A549 (cell line): ENCODE data around the gene ANHX. TPM values are rescaled to one million over a fixed set of nuclear protein-coding genes. Genes with fewer than 3 reads are reported as not detected.

Source experiments
- ATAC-seq, 2 experiments: fragments of 200-7000 bp in 1 of 2; fragments of >200 bp in 1 of 2; cut with Nextera tagmentation in 1 of 2; cut with Tn5 transposase in 1 of 2; 3 replicates each; pipeline versions ENCODE4 v1.8.0 to v1.9.1; 2018 to 2020; ENCODE audit warnings: mild to moderate bottlenecking in 1 of 2, moderate library complexity in 1 of 2
- CTCF ChIA-PET: fragments of 300-600 bp; sonication (Branson Sonifier 250); formaldehyde crosslinking; extraction: SDS; loops from one replicate; lab custom pipeline; 2021; ENCODE audit warnings: antibody characterized with exemption, inconsistent platforms; lab: Yijun Ruan, JAX
- POLR2A ChIA-PET: fragments of 350-600 bp; formaldehyde crosslinking; extraction: SDS; loops from one replicate; lab custom pipeline; 2021; ENCODE audit warnings: antibody characterized with exemption, inconsistent platforms; lab: Yijun Ruan, JAX
- DNase-seq, 2 experiments: peaks; one replicate each; pipeline versions ENCODE4 v3.0.0 to v3.0.0-alpha.2; 2011 to 2016; ENCODE audit warnings: low read depth in 1 of 2, low spot score in 1 of 2
- FAIRE-seq: peaks from 2 replicates; lab custom pipeline; 2011; peaks lifted over from hg19 to GRCh38; lab: Jason Lieb, UNC
- H3K27ac ChIP-seq, 2 experiments: fragments of >200 bp; sonication (Bioruptor Twin); formaldehyde crosslinking; 3 replicates each; pipeline ENCODE4 v1.5.1; 2016 to 2017
- H3K4me1 ChIP-seq: fragments of >200 bp; sonication (Bioruptor Twin); formaldehyde crosslinking; 3 replicates; pipeline ENCODE4 v1.6.1; 2016
- H3K4me2 ChIP-seq: fragments of >200 bp; sonication (Bioruptor Twin); formaldehyde crosslinking; 3 replicates; pipeline ENCODE4 v1.6.1; 2016
- H3K4me3 ChIP-seq: fragments of >200 bp; sonication (Bioruptor Twin); formaldehyde crosslinking; 3 replicates; pipeline ENCODE4 v1.5.1; 2016
- H3K9me3 ChIP-seq: fragments of >200 bp; sonication (Bioruptor Twin); formaldehyde crosslinking; 3 replicates; pipeline ENCODE4 v1.6.1; 2016
- CBX8 ChIP-seq: fragments of 200-600 bp; sonication (generic); IDR thresholded peaks from 2 replicates; pipeline ENCODE4 v1.6.1; 2016
- CEBPB ChIP-seq, 2 experiments: fragments of >200 bp in 1 of 2; sonication (Bioruptor Twin) in 1 of 2; formaldehyde crosslinking in 1 of 2; IDR thresholded peaks; 2 replicates each; pipeline ENCODE4 v1.6.1; 2012 to 2016
- CTCF ChIP-seq: fragments of >200 bp; sonication (Bioruptor Twin); formaldehyde crosslinking; IDR thresholded peaks from 3 replicates; pipeline ENCODE4 v1.5.1; 2016
- ESRRA ChIP-seq: fragments of 150-350 bp; IDR thresholded peaks from 2 replicates; pipeline ENCODE4 v1.6.1; 2014; ENCODE audit warnings: mild to moderate bottlenecking, low read length, borderline replicate concordance
- FOSB ChIP-seq: fragments of 250-450 bp; sonication (Bioruptor Pico); IDR thresholded peaks from 2 replicates; pipeline ENCODE4 v1.5.0; 2020; ENCODE audit warnings: mild to moderate bottlenecking, moderate library complexity
- FOSL2 ChIP-seq, 2 experiments: fragments of 450-650 bp in 1 of 2; fragments of >200 bp in 1 of 2; sonication (Bioruptor Twin) in 1 of 2; formaldehyde crosslinking; IDR thresholded peaks; 2 replicates each; pipeline versions ENCODE4 v1.5.0 to v1.6.1; 2016 to 2020; ENCODE audit warnings: mild to moderate bottlenecking in 1 of 2, moderate library complexity in 1 of 2
- GATA3 ChIP-seq: IDR thresholded peaks from 2 replicates; pipeline ENCODE4 v1.6.1; 2012; ENCODE audit warnings: borderline replicate concordance
- HDAC2 ChIP-seq: fragments of 200-600 bp; sonication (generic); IDR thresholded peaks from 2 replicates; pipeline ENCODE4 v1.6.1; 2016
- HOXB5 ChIP-seq: fragments of 250-450 bp; sonication (Bioruptor Pico); IDR thresholded peaks from 2 replicates; pipeline ENCODE4 v1.5.0; 2020; ENCODE audit warnings: mild to moderate bottlenecking, moderate library complexity
- JUN ChIP-seq, 2 experiments: fragments of >200 bp; sonication (Bioruptor Twin); formaldehyde crosslinking; IDR thresholded peaks; 2 replicates in 1 of 2; 3 replicates in 1 of 2; pipeline ENCODE4 v1.6.1; 2016 to 2017
- JUNB ChIP-seq: fragments of >200 bp; sonication (Bioruptor Twin); formaldehyde crosslinking; IDR thresholded peaks from 2 replicates; pipeline ENCODE4 v1.6.1; 2016
- KDM5A ChIP-seq: fragments of 200-600 bp; sonication (generic); IDR thresholded peaks from 2 replicates; pipeline ENCODE4 v1.6.1; 2016; ENCODE audit warnings: antibody characterized with exemption, mild to moderate bottlenecking
- NFE2L2 ChIP-seq: fragments of 150-350 bp; conservative IDR thresholded peaks from 2 replicates; pipeline ENCODE4 v1.6.1; 2014; ENCODE audit warnings: low read length
- PHF8 ChIP-seq: fragments of 200-600 bp; sonication (generic); IDR thresholded peaks from 2 replicates; pipeline ENCODE4 v1.6.1; 2016; ENCODE audit warnings: low read depth, mild to moderate bottlenecking, antibody characterized with exemption, moderate library complexity, borderline replicate concordance
- RARB ChIP-seq: fragments of 250-450 bp; sonication (Bioruptor Pico); IDR thresholded peaks from 2 replicates; pipeline ENCODE4 v1.8.0; 2021; ENCODE audit warnings: mild to moderate bottlenecking, moderate library complexity
- REST ChIP-seq: fragments of 200-600 bp; sonication (generic); IDR thresholded peaks from 2 replicates; pipeline ENCODE4 v1.6.1; 2016; ENCODE audit warnings: antibody characterized with exemption, mild to moderate bottlenecking, moderate library complexity
- SREBF2 ChIP-seq: fragments of 450-650 bp; IDR thresholded peaks from 2 replicates; pipeline ENCODE4 v1.6.1; 2014; ENCODE audit warnings: mild to moderate bottlenecking, moderate library complexity
- ZC3H11A ChIP-seq: fragments of 450-650 bp; IDR thresholded peaks from 2 replicates; pipeline ENCODE4 v1.6.1; 2014; ENCODE audit warnings: antibody characterized with exemption, mild to moderate bottlenecking
- WGBS: methylation state at CpG from one replicate; pipeline ENCODE4 v1.1.6; 2017; ENCODE audit errors: missing lambda C conversion rate; 5-methylcytosine and 5-hydroxymethylcytosine counted together
- polyA plus RNA-seq, 4 experiments: library from polyadenylated mRNA; depleted of rRNA in 3 of 4; stranded (reverse); fragments of >200 nt; fragmentation: RNase III in 1 of 4; extraction: RNeasy Plus Mini Kit Qiagen cat#74134 plus additional on column Dnase treatment in 1 of 4; gene quantifications; 2 replicates in 3 of 4; 3 replicates in 1 of 4; pipeline ENCODE4 v1.2.3, GENCODE V29; 2011 to 2017
- small RNA-seq, 6 experiments: library from RNA; depleted of rRNA; stranded (forward); fragments of <200 nt; gene quantifications; one replicate each; pipeline ENCODE3, GENCODE V24; 2012

ANHX gene
- polyA plus RNA-seq, 2 of the 4 experiments (the other 2 are of a cell fraction), result not detected

- WGBS, result 3% methylated on average over 1 of the region's 1 CpG
- ATAC-seq (no peak), DNase-seq (no peak), FAIRE-seq (no peak)
- Histone ChIP-seq H3K27ac (no peak overlapping the region), H3K9me3 (peaks cover 76% of the 10 kb centered on the region), H3K4me3 (no peak overlapping the region), H3K4me1 (no peaks in the 10 kb centered on the region), H3K4me2 (no peak overlapping the region)
- TF ChIP-seq CTCF, result no peak
- TF ChIP-seq HDAC2, result no peak
- no peak for TF ChIP-seq JUN (IDR thresholded peaks at IDR 0.05)
- TF ChIP-seq CBX8, result no peak
- no peak for TF ChIP-seq NFE2L2
- no peak for TF ChIP-seq JUNB
- no peak for TF ChIP-seq ZC3H11A
- TF ChIP-seq RARB (CRISPR knock-in tag), result no peak
- TF ChIP-seq KDM5A, result no peak
- TF ChIP-seq FOSL2 (IDR thresholded peaks at IDR 0.05), result no peak
- no peak for TF ChIP-seq FOSL2 (CRISPR knock-in tag; IDR thresholded peaks at IDR 0.05)
- no peak for TF ChIP-seq REST
- no peak for TF ChIP-seq SREBF2
- TF ChIP-seq CEBPB (IDR thresholded peaks at IDR 0.05), result no peak
- TF ChIP-seq ESRRA, result no peak
- no peak for TF ChIP-seq GATA3
- no peak for TF ChIP-seq PHF8
- TF ChIP-seq HOXB5, result no peak
- TF ChIP-seq FOSB (CRISPR knock-in tag), result no peak
- ChIA-PET POLR2A (no interaction called here), CTCF (no interaction called here)
These were observed 60.8 kb downstream of the ANHX start for GRCh38 chr12:133174901-133175300.

GRCh38 chr12:133172491-133172890 is 63.2 kb downstream of the ANHX start:
- no peak for FAIRE-seq
- CTCF ChIA-PET, result interaction anchor here (0.5 to 0.9 kb wide), 4 partner anchors 21 to 80 kb away, joined by 3 read pairs; no protein-coding TSS in a partner anchor

More at GRCh38 chr12:133172491-133172890, 63.2 kb downstream of the ANHX start:
- H3K4me1 ChIP-seq, result no peaks in the 10 kb centered on the region
- peaks cover 72% of the 10 kb centered on the region for H3K9me3 ChIP-seq
- POLR2A ChIA-PET, result no interaction called here
- H3K4me2 ChIP-seq, result no peak overlapping the region
- no peak for DNase-seq
- WGBS, result 0% methylated on average over 1 of the region's 1 CpG
- no peak for ATAC-seq
- H3K27ac ChIP-seq, result no peak overlapping the region
- no peak overlapping the region for H3K4me3 ChIP-seq
- TF ChIP-seq KDM5A, result no peak

Small RNA genes within 50 kb of the gene (small RNA-seq; reads per million reads assigned to genes)
- gene RF00019 (0 reads per million in 6 experiments), gene RNU6-717P (0 reads per million in 6 experiments)

Other genes with a start within 250 kb of the ANHX start
- 10.1 and 11.3 TPM in 2 replicates for gene ZNF26, start 249.5 kb downstream of the ANHX start, polyA plus RNA-seq (2011; rRNA removed)
- 6.5 to 8.3 TPM (median 7.4 TPM) in 3 replicates for gene ZNF26, start 249.5 kb downstream of the ANHX start, polyA plus RNA-seq (2017; fragmentation: RNase III; extraction: RNeasy Plus Mini Kit Qiagen cat#74134 plus additional on column Dnase treatment)
- gene ZNF84, start 198.4 kb downstream of the ANHX start, polyA plus RNA-seq (2011; rRNA removed), result 31.0 and 36.1 TPM in 2 replicates
- gene ZNF84, start 198.4 kb downstream of the ANHX start, polyA plus RNA-seq (2017; fragmentation: RNase III; extraction: RNeasy Plus Mini Kit Qiagen cat#74134 plus additional on column Dnase treatment), result 13.3 to 14.7 TPM (median 14.5 TPM) in 3 replicates
- gene ZNF140, start 155.0 kb downstream of the ANHX start, polyA plus RNA-seq (2011; rRNA removed), result 22.8 and 23.2 TPM in 2 replicates
- 8.8 to 10.0 TPM (median 9.9 TPM) in 3 replicates for gene ZNF140, start 155.0 kb downstream of the ANHX start, polyA plus RNA-seq (2017; fragmentation: RNase III; extraction: RNeasy Plus Mini Kit Qiagen cat#74134 plus additional on column Dnase treatment)
- gene ZNF891, start 105.6 kb downstream of the ANHX start, polyA plus RNA-seq (2011; rRNA removed), result 1.5 and 1.6 TPM in 2 replicates
- gene ZNF891, start 105.6 kb downstream of the ANHX start, polyA plus RNA-seq (2017; fragmentation: RNase III; extraction: RNeasy Plus Mini Kit Qiagen cat#74134 plus additional on column Dnase treatment), result 0.54 to 0.64 TPM (median 0.62 TPM) in 3 replicates
- 4.1 and 4.5 TPM in 2 replicates for gene ZNF10, start 105.2 kb downstream of the ANHX start, polyA plus RNA-seq (2011; rRNA removed)
- 2.0 to 2.3 TPM (median 2.2 TPM) in 3 replicates for gene ZNF10, start 105.2 kb downstream of the ANHX start, polyA plus RNA-seq (2017; fragmentation: RNase III; extraction: RNeasy Plus Mini Kit Qiagen cat#74134 plus additional on column Dnase treatment)
- gene ZNF268, start 54.4 kb downstream of the ANHX start, polyA plus RNA-seq (2011; rRNA removed), result 20.0 and 21.5 TPM in 2 replicates
- gene ZNF268, start 54.4 kb downstream of the ANHX start, polyA plus RNA-seq (2017; fragmentation: RNase III; extraction: RNeasy Plus Mini Kit Qiagen cat#74134 plus additional on column Dnase treatment), result 11.7 to 13.2 TPM (median 12.5 TPM) in 3 replicates